ENCODE results near the gene PRICKLE1. TPM values are rescaled to one million over a fixed set of nuclear protein-coding genes. Genes with fewer than 3 reads are reported as not detected.

The PRICKLE1 gene
- total and polyA plus RNA-seq, 9 of the 15 experiments (the other 6 are each of a cell fraction or from before 2014, with no cell fraction given): 0.22 to 0.85 (median 0.31) TPM

DNA sequence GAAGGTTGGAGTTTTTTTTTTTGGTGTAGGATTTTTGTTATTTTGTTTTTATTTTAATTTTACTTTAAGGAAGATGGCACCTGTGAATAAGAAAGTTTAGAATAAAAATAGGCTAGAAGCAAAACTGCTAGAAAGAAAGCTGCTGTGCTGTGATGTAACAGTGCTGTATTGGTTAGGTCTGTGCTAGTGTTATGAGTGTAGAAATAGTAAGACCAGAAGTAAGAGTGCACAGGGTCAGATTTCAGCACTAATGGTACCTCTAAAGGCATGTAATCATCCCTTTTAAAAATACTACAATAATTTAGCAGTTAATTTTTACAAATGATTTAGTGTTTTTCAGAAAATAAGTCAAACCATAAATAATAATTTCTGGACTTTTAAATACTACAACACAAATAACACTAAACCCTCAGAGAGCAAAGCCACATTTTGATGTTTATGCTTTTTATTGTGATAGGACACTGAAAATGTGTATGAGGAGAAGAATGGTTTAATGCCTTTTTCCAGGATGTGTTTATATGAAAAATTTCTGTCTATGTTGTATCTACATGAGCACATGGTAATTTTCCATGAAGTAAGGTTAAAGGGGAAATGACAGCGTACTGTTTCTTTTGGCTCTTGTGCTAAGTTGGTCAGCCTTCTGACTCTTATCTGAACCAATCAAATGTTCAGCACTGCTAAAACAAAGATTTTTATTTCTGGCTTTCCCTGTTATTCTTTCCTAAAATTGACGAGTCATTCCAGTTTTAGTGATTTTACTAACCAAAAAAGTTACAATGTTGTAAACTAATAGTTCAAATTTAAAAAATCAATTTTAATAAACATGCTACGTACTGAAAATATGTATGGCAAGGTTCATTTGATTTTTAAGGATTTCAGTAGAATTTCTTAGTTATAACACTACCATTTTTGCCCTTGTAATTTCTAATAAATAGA, 167.4 kb downstream of the PRICKLE1 start (continued):
- TF ChIP-seq RB1 (IDR thresholded peaks at IDR 0.05; ENCODE audit: low read depth) (no peak), FOSL1 (tag; conservative IDR thresholded peaks at IDR 0.05) (no peak), TEAD4 (IDR thresholded peaks at IDR 0.05; ENCODE audit: low read length) (peak; percentile 27; the same call in 1 of the 2 replicates), TEAD4 (CRISPR knock-in tag; IDR thresholded peaks at IDR 0.05; ENCODE audit: borderline replicate concordance) (no peak), KLF10 (CRISPR knock-in tag; IDR thresholded peaks at IDR 0.05) (no peak), POLR2AphosphoS5 (IDR thresholded peaks at IDR 0.05; ENCODE audit: control insufficient read depth, insufficient read depth, low read depth, low read length) (no peak), NR2C1 (IDR thresholded peaks at IDR 0.05) (peak; percentile 70), NR2C1 (tag; IDR thresholded peaks at IDR 0.05) (peak; percentile 69), L3MBTL2 (IDR thresholded peaks at IDR 0.05) (peak; percentile 43), SRSF3 (IDR thresholded peaks at IDR 0.05; ENCODE audit: insufficient read depth, low read length) (no peak), XRCC5 (IDR thresholded peaks at IDR 0.05; ENCODE audit: low read depth, low read length) (no peak), MAZ (CRISPR knock-in tag; conservative IDR thresholded peaks at IDR 0.05 in 1 of 2, IDR thresholded peaks at IDR 0.05 in 1 of 2) (no peak)
- TF ChIP-seq, protein P1, sequence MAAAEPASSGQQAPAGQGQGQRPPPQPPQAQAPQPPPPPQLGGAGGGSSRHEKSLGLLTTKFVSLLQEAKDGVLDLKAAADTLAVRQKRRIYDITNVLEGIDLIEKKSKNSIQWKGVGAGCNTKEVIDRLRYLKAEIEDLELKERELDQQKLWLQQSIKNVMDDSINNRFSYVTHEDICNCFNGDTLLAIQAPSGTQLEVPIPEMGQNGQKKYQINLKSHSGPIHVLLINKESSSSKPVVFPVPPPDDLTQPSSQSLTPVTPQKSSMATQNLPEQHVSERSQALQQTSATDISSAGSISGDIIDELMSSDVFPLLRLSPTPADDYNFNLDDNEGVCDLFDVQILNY (CRISPR knock-in tag; IDR thresholded peaks at IDR 0.05): no peak
- TF ChIP-seq, protein P2, sequence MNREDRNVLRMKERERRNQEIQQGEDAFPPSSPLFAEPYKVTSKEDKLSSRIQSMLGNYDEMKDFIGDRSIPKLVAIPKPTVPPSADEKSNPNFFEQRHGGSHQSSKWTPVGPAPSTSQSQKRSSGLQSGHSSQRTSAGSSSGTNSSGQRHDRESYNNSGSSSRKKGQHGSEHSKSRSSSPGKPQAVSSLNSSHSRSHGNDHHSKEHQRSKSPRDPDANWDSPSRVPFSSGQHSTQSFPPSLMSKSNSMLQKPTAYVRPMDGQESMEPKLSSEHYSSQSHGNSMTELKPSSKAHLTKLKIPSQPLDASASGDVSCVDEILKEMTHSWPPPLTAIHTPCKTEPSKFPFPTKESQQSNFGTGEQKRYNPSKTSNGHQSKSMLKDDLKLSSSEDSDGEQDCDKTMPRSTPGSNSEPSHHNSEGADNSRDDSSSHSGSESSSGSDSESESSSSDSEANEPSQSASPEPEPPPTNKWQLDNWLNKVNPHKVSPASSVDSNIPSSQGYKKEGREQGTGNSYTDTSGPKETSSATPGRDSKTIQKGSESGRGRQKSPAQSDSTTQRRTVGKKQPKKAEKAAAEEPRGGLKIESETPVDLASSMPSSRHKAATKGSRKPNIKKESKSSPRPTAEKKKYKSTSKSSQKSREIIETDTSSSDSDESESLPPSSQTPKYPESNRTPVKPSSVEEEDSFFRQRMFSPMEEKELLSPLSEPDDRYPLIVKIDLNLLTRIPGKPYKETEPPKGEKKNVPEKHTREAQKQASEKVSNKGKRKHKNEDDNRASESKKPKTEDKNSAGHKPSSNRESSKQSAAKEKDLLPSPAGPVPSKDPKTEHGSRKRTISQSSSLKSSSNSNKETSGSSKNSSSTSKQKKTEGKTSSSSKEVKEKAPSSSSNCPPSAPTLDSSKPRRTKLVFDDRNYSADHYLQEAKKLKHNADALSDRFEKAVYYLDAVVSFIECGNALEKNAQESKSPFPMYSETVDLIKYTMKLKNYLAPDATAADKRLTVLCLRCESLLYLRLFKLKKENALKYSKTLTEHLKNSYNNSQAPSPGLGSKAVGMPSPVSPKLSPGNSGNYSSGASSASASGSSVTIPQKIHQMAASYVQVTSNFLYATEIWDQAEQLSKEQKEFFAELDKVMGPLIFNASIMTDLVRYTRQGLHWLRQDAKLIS (CRISPR knock-in tag; IDR thresholded peaks at IDR 0.05): no peak
- TF ChIP-seq, protein P3, sequence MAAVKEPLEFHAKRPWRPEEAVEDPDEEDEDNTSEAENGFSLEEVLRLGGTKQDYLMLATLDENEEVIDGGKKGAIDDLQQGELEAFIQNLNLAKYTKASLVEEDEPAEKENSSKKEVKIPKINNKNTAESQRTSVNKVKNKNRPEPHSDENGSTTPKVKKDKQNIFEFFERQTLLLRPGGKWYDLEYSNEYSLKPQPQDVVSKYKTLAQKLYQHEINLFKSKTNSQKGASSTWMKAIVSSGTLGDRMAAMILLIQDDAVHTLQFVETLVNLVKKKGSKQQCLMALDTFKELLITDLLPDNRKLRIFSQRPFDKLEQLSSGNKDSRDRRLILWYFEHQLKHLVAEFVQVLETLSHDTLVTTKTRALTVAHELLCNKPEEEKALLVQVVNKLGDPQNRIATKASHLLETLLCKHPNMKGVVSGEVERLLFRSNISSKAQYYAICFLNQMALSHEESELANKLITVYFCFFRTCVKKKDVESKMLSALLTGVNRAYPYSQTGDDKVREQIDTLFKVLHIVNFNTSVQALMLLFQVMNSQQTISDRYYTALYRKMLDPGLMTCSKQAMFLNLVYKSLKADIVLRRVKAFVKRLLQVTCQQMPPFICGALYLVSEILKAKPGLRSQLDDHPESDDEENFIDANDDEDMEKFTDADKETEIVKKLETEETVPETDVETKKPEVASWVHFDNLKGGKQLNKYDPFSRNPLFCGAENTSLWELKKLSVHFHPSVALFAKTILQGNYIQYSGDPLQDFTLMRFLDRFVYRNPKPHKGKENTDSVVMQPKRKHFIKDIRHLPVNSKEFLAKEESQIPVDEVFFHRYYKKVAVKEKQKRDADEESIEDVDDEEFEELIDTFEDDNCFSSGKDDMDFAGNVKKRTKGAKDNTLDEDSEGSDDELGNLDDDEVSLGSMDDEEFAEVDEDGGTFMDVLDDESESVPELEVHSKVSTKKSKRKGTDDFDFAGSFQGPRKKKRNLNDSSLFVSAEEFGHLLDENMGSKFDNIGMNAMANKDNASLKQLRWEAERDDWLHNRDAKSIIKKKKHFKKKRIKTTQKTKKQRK (IDR thresholded peaks at IDR 0.05; ENCODE audit: borderline replicate concordance, low read depth, low read length): no peak
